ENCODE data around the gene POU6F2.

DNA sequence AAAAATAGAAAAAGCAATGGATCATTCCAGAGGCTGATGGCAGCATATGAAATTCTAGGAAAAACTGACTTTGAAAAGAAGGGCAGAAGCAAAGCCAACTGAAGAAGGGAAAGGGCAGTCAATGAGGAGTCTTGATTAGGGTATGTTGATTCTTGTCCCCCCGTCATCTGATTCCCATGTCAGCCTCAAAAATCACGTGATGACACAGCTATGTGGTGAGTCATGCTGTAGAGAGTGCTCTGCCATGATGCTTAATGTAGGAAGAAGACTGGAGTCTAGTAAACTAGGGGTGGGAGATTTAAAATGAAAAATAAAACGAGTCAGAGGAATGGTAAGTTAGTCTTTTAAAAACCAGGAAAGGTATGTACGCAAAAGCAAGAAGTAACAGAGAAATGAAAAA lies 3.9 kb upstream of the POU6F2 start:
- TF ChIP-seq POLR2A (IDR thresholded peaks at IDR 0.05) = no peak
- TF ChIP-seq, protein P1, sequence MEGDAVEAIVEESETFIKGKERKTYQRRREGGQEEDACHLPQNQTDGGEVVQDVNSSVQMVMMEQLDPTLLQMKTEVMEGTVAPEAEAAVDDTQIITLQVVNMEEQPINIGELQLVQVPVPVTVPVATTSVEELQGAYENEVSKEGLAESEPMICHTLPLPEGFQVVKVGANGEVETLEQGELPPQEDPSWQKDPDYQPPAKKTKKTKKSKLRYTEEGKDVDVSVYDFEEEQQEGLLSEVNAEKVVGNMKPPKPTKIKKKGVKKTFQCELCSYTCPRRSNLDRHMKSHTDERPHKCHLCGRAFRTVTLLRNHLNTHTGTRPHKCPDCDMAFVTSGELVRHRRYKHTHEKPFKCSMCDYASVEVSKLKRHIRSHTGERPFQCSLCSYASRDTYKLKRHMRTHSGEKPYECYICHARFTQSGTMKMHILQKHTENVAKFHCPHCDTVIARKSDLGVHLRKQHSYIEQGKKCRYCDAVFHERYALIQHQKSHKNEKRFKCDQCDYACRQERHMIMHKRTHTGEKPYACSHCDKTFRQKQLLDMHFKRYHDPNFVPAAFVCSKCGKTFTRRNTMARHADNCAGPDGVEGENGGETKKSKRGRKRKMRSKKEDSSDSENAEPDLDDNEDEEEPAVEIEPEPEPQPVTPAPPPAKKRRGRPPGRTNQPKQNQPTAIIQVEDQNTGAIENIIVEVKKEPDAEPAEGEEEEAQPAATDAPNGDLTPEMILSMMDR (IDR thresholded peaks at IDR 0.05) = no peak

Measured in right lobe of liver (tissue), 4 donors.